HG03103 (cell line): ENCODE measurements around the gene MARCHF4.

Source experiments
- ATAC-seq: cut with Tn5 transposase; IDR thresholded peaks from one replicate; pipeline ENCODE4 v1.9.1; 2021; ENCODE audit warnings: low read depth; ENCODE audit not compliant: unreplicated experiment

Gene MARCHF4, protein sequence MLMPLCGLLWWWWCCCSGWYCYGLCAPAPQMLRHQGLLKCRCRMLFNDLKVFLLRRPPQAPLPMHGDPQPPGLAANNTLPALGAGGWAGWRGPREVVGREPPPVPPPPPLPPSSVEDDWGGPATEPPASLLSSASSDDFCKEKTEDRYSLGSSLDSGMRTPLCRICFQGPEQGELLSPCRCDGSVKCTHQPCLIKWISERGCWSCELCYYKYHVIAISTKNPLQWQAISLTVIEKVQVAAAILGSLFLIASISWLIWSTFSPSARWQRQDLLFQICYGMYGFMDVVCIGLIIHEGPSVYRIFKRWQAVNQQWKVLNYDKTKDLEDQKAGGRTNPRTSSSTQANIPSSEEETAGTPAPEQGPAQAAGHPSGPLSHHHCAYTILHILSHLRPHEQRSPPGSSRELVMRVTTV

GRCh38 chr2:216371721-216372702 lies at the start of gene MARCHF4:
Gene MARCHF4 (minus strand): TSS chr2:216372483. CDS start chr2:216370260, 2,223 bp downstream.
- no peak for ATAC-seq

DNA sequence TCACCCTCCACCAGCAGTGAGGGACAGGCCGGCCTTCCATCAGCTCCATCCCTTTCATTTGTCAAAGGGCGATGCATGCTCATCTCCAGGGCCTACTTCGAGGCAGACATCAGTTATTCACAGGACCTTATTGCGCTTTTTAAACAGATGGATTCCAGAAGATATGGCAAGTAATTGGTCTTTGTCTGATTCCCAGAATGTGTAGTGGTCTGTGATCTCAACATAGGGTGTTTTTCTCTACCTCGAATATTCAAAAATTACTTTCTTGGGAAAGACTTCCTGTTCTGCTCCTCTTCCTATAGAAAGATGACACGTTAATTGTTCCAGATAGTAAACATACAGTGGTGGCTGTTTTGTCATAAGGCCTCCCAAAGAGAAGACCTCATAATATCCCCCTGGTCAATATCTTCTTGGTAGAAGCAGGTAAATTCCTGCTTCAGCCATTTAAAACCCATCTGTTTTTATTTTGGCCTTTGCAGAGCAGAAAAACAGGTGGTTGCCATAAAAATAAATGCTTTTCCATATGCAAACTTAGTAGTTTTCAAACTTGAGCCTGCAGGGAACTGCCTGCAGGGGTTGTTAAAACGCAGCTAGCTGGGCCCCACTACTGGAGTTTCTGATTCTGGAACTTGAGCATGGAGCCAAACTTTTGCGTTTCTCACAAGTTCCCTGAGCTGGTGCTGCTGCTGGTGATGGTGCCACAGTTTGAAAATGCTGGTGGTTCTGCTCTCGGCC lies 48.3 kb upstream of the MARCHF4 start:
- ATAC-seq = no peak

DNA sequence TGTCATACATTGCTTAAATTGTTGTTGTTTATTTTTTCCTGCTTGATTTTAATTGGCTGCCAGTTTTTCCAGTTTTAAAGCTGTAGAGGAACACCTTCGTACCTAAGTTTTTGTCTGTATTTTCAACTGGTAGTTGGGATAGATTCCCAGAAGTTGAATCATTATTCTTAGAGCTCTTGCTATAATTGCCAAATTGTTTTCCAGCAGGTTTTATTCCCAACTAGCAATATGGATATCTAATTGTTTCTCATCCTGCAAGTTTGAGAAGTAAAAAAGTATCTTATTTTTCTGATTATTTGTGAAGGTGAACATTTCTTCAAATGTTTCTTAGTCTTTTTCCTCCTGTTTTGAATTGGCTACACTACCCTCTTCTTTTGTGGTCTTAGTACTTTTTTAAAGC lies 46.7 kb upstream of the MARCHF4 start:
- ATAC-seq = no peak

- ATAC-seq = no peak
Measured at GRCh38 chr2:216416571-216417307, 44.5 kb upstream of the MARCHF4 start.

- ATAC-seq = no peak
Measured at GRCh38 chr2:216415541-216415940, 43.3 kb upstream of the MARCHF4 start.

- no peak for ATAC-seq
Measured at GRCh38 chr2:216414772-216415319, 42.6 kb upstream of the MARCHF4 start.

DNA sequence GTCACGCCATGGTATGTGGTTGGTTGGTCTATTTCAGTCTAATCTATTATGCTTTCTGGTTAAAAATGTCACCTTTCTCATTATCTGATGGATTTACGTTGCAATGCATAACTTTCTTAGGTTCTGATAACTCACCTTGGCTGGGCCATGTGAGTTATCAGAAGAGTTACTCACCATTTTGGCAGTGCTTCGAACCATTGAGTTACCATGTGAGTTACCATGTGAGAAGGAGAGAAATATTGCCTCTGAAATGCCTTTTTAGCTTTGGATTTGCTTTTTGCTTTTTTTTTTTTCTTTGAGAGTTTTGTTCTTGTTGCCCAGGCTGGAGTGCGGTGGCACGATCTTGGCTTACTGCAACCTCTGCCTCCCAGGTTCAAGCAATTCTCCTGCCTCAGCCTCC lies 41.6 kb upstream of the MARCHF4 start:
- no peak for ATAC-seq

DNA sequence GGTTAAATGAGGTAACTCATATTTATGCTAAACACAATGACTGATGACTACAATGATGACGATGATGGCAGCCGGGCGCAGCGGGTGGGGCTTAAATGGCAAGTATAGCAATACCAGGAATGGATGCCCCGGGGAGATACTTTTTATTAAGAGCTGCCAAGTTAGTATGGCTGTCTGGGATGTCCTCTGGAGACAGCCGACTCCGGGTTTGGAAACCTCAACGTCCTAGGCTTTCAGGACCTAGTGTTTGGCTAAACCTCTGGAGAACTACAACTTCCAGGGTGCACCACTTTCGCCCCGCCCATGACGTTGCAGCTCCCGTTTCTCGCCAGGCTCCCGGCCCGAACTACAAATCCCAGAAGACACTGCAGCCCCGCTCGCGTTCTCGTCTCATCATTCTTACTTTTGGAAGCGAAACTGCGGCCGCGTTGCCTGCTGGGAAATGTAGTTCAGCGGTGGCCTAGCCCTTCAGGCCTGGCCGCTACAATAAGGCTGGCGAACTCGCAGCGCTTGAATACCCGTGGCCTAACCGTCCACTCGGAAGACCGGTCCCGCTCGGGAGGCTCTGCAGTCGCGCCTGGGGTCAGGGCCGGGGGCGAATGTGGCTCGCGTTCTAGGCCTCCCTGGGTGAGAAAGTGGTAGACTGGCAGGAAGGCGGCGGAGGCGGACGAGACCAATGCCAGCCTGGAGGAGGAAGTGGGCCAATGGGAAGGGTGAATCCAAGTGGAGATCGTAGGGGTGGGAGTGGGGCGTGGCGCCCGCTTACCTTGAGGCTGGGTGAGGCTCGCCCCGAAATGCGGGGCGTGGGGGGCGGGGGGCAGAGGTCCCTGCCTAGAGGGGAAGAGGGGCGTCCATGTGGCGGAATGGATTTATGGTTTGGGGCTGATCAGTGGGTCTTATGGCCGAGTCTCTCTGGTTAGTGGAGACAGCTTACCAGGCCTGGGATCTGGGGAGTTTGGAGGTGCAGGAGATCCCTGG lies 40.0 kb upstream of the MARCHF4 start, which contains the start of gene SMARCAL1:
TSS of gene SMARCAL1 (plus strand) at position 463 of the 978 bp plus-strand sequence. CDS start 2,221 bp downstream, outside the sequence.
- ATAC-seq = peak; percentile 93

DNA sequence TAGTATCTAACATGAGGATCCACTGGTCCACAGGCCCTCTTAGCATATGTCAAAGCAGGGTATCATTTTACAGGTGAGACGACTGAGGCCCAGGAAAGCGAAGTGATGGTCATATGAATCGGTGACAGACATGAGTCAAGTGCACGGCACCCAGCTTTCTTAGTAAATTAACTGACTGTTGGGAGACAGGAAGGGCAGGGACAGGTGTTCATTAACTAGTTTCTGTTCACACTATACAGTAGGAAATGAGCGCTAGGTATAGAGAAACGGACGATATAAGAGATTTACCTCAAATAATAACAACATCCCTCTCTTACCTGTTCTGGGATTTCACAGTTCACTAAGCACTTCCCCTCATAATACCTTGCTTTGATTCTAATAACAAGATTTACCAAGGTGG lies 38.3 kb upstream of the MARCHF4 start:
- no peak for ATAC-seq

- no peak for ATAC-seq
Measured at GRCh38 chr2:216408426-216409290, 36.4 kb upstream of the MARCHF4 start.

DNA sequence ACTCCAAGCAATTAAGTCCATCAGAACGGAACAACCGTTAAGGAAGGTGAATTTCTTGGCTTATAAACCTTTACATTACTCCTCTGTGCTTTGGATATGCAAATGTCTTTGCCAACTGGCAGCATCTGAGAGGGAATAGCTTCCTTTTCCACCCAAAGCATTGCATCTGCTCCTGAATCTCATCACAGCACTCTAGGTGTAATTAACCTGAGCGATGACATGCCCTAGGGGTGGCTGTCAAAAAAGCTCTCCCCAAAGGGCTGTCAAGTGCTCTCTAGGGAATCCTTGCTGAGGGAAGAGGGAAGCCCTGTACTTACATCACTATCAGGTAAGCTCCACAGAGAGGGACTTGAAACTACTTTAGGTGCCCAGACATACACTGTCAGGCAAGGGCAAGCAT lies 34.5 kb upstream of the MARCHF4 start:
- ATAC-seq = no peak

DNA sequence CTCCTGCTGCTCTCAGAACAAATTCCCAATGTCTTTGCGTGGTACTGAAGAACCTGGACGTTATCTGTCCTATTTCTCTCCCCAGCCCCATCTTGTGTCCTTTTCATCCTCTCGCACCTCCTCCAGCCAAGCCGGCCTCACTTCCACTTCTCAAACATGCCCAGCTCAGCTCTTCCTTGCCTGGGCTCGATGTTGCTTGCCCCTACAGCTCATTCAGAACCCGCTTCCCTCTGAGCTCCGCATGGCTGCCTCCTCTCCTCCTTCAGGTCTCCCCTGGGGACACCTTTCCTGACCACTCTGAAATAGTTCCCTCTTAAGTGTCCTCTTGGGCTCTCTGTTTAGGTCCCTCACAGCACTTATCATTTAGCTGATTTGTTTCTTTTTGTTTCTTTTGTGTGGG lies 33.3 kb upstream of the MARCHF4 start:
- ATAC-seq = no peak

GRCh38 chr2:216404010-216404618 lies 31.8 kb upstream of the MARCHF4 start:
- ATAC-seq = no peak

- ATAC-seq = no peak
Measured at GRCh38 chr2:216402751-216403150, 30.5 kb upstream of the MARCHF4 start.

DNA sequence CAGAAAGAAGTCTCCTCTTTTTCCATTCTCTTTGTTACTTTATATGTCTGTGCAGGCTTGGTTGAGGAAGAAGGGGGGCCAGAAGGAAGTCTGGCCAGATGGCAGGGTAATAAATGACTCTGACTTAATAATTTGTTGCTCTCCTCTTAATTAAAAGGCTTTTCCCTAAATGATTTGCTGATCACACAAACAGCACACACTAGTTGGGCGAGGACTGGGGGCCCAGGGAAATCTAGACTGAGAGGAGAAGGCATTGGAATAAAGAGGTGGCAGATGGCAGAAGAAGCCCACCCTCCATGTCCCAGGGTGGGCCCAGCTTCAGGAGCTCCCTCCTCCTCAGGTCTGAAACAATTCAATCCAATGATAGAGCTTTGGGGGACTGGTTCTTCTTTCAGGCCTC lies 27.3 kb upstream of the MARCHF4 start:
- no peak for ATAC-seq

DNA sequence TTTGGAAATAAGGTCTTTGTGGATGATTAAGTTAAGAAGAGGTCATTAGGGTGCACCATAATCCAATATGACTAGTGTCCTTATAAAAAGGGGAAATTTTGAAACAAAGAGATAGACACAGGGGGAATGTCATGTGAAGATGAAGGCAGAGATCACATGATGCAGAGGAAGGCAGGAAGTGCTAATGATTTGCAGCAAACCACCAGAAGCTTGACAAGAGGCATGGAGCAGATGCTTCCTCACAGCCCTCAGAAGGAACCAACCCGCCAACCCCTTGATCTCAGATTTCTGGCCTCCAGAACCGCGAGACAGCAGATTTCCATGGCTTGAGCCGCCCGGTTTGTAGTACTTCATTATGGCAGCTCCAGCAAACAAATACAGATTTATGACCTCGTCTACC lies 22.6 kb upstream of the MARCHF4 start:
- no peak for ATAC-seq
